ENCODE results near the gene TMEM139. TPM values are rescaled to one million over a fixed set of nuclear protein-coding genes. Genes with fewer than 3 reads are reported as not detected.

Gene TMEM139
- not detected in 2 replicates for total RNA-seq

GRCh38 chr7:143284591-143285469 is at the start of gene TMEM139:
Gene TMEM139 (plus strand): TSS chr7:143284958. CDS start chr7:143285958, 1,000 bp downstream.

GRCh38 chr7:143263266-143264195 is 21.2 kb upstream of the TMEM139 start, which contains the start of gene GSTK1:
Gene GSTK1 (plus strand): TSS chr7:143263441. CDS start chr7:143263514, 73 bp downstream.

GRCh38 chr7:143287935-143288826 is 3.4 kb downstream of the TMEM139 start, which contains the start of gene CASP2:
Gene CASP2 (plus strand): TSS chr7:143288351. CDS start chr7:143288456, 105 bp downstream.

GRCh38 chr7:143315776-143316175 is 31.0 kb downstream of the TMEM139 start, which contains the start of gene CLCN1:
Gene CLCN1 (plus strand): TSS chr7:143316111. CDS start chr7:143316213, 102 bp downstream.

Other genes starting within 250 kb of the TMEM139 start
- gene OR6V1, start 232.6 kb upstream of the TMEM139 start, total RNA-seq, result not detected in 2 replicates
- gene PIP, start 152.9 kb upstream of the TMEM139 start, total RNA-seq, result not detected in 2 replicates
- gene TAS2R39, start 101.5 kb upstream of the TMEM139 start, total RNA-seq, result not detected in 2 replicates
- not detected in 2 replicates for gene TAS2R40, start 62.9 kb upstream of the TMEM139 start, total RNA-seq
- 54.9 and 60.3 TPM in 2 replicates for gene GSTK1, start 21.5 kb upstream of the TMEM139 start, total RNA-seq
- gene CASP2, start 3.4 kb downstream of the TMEM139 start, total RNA-seq, result 15.5 and 15.7 TPM in 2 replicates
- not detected in 2 replicates for gene CLCN1, start 31.2 kb downstream of the TMEM139 start, total RNA-seq
- 0.66 and 1.4 TPM in 2 replicates for gene FAM131B, start 77.8 kb downstream of the TMEM139 start, total RNA-seq
- 27.7 and 45.9 TPM in 2 replicates for gene ZYX, start 96.4 kb downstream of the TMEM139 start, total RNA-seq
- 0.18 TPM in 1 of 2 replicates, not detected in the other for gene EPHA1, start 123.9 kb downstream of the TMEM139 start, total RNA-seq
- not detected in 2 replicates for gene TAS2R60, start 158.5 kb downstream of the TMEM139 start, total RNA-seq
- gene TAS2R41, start 192.9 kb downstream of the TMEM139 start, total RNA-seq, result not detected in 2 replicates